Activated T-cell treated with anti-CD3 and anti-CD28 coated beads, Interleukin-2, amount 50 U/mL, for 48 hours (primary cell): ENCODE measurements around the gene DNAJB4.
"Not testable (repeated sequence)": the region's sequence is repeated elsewhere in the genome, so short reads cannot be mapped to it uniquely, and the experiment has no call there.

ENCODE experiments used
- DNase-seq, 2 experiments: peaks; one replicate each; pipeline ENCODE4 v3.0.0-alpha.2; 2020

Gene DNAJB4

GRCh38 chr1:78004719-78005447 lies at the start of gene DNAJB4:
Gene DNAJB4, plus strand, starts transcription at chr1:78004939. Its CDS starts 172 bp downstream, at chr1:78005111.
- DNase-seq: peak; percentile 34 to 40

- DNase-seq: no peak
Observed at GRCh38 chr1:77955709-77956108, 49.0 kb upstream of the DNAJB4 start.

- DNase-seq: no peak
Observed at GRCh38 chr1:77956464-77956863, 48.3 kb upstream of the DNAJB4 start.

- DNase-seq: no peak
Observed at GRCh38 chr1:77958391-77958790, 46.3 kb upstream of the DNAJB4 start.

GRCh38 chr1:77958850-77959249 lies 45.9 kb upstream of the DNAJB4 start:
- DNase-seq: no peak

- DNase-seq: no peak
Observed at GRCh38 chr1:77961392-77961791, 43.3 kb upstream of the DNAJB4 start.

GRCh38 chr1:77966291-77966690 lies 38.4 kb upstream of the DNAJB4 start:
- no peak for DNase-seq

- DNase-seq: no peak
Observed at GRCh38 chr1:77970192-77970591, 34.5 kb upstream of the DNAJB4 start.

- DNase-seq: no peak
Observed at GRCh38 chr1:77972080-77972479, 32.7 kb upstream of the DNAJB4 start.

GRCh38 chr1:77975386-77975785 lies 29.4 kb upstream of the DNAJB4 start:
- DNase-seq: no peak

- no peak for DNase-seq
Observed at GRCh38 chr1:77975907-77976306, 28.8 kb upstream of the DNAJB4 start.

- peak in 1 of 2 experiments; percentile 28 for DNase-seq
Observed at GRCh38 chr1:77976433-77977076, 28.2 kb upstream of the DNAJB4 start.

GRCh38 chr1:77977989-77978292 lies 26.8 kb upstream of the DNAJB4 start:
- DNase-seq: no peak

- DNase-seq: peak; percentile 73 to 75
Observed at GRCh38 chr1:77978293-77978968, 26.3 kb upstream of the DNAJB4 start.

GRCh38 chr1:77978969-77979876 lies 25.5 kb upstream of the DNAJB4 start, which contains the start of gene FUBP1:
Gene FUBP1, minus strand, starts transcription at chr1:77979072. Its CDS starts 68 bp downstream, at chr1:77979004.
- DNase-seq: peak; percentile 97

GRCh38 chr1:77983352-77983996 lies 21.3 kb upstream of the DNAJB4 start:
- DNase-seq: not testable (repeated sequence)

GRCh38 chr1:77983997-77984355 lies 20.8 kb upstream of the DNAJB4 start:
- DNase-seq: no peak

- no peak for DNase-seq
Observed at GRCh38 chr1:77984629-77985028, 20.1 kb upstream of the DNAJB4 start.

GRCh38 chr1:77986810-77987209 lies 17.9 kb upstream of the DNAJB4 start:
- DNase-seq: no peak

GRCh38 chr1:77987919-77988318 lies 16.8 kb upstream of the DNAJB4 start:
- no peak for DNase-seq

- DNase-seq: no peak
Observed at GRCh38 chr1:77989744-77990143, 15.0 kb upstream of the DNAJB4 start.

- no peak for DNase-seq
Observed at GRCh38 chr1:77990629-77991204, 14.0 kb upstream of the DNAJB4 start.
